Liver (tissue), 9 donors: Measurements from ENCODE around the gene SPATA16. TPM values are rescaled to one million over a fixed set of nuclear protein-coding genes. Genes with fewer than 3 reads are reported as not detected.

Experiments used
- DNase-seq: peaks from one replicate; pipeline ENCODE4 v3.0.0-alpha.2; 2017; ENCODE audit warnings: low spot score
- H3K27ac ChIP-seq, 2 donors: one replicate each; pipeline ENCODE4 v1.7.0; 2013; ENCODE audit warnings: inconsistent platforms in 2 of 2, low read length in 2 of 2, control low read depth in 1 of 2, low read depth in 1 of 2, mild to moderate bottlenecking in 1 of 2
- H3K27me3 ChIP-seq, 4 donors: one replicate each; pipeline versions ENCODE4 v1.6.1 to v1.7.0; 2013; ENCODE audit warnings: low read length in 3 of 4, inconsistent platforms in 1 of 4, mild to moderate bottlenecking in 1 of 4, moderate library complexity in 1 of 4; ENCODE audit not compliant: control insufficient read depth in 4 of 4, insufficient read depth in 4 of 4
- H3K36me3 ChIP-seq, 4 donors: one replicate each; pipeline versions ENCODE4 v1.6.1 to v1.7.0; 2013; ENCODE audit warnings: low read length in 3 of 4, mild to moderate bottlenecking in 3 of 4, low read depth in 1 of 4, moderate library complexity in 1 of 4; ENCODE audit not compliant: control insufficient read depth in 4 of 4, insufficient read depth in 3 of 4
- H3K4me1 ChIP-seq, 4 donors: one replicate each; pipeline versions ENCODE4 v1.6.1 to v1.7.0; 2013; ENCODE audit warnings: low read length in 3 of 4, mild to moderate bottlenecking in 3 of 4, moderate library complexity in 1 of 4; ENCODE audit not compliant: control insufficient read depth in 4 of 4, insufficient read depth in 4 of 4
- H3K4me3 ChIP-seq, 3 donors: one replicate each; pipeline versions ENCODE4 v1.6.1 to v1.7.0; 2013; ENCODE audit warnings: low read length in 3 of 3, control low read depth in 1 of 3, low read depth in 1 of 3, mild to moderate bottlenecking in 1 of 3
- H3K9ac ChIP-seq, 2 donors: one replicate each; pipeline ENCODE4 v1.7.0; 2013; ENCODE audit warnings: low read length in 2 of 2, mild to moderate bottlenecking in 2 of 2, moderate library complexity in 2 of 2, control low read depth in 1 of 2, low read depth in 1 of 2
- H3K9me3 ChIP-seq, 4 donors: one replicate each; pipeline versions ENCODE4 v1.6.1 to v1.7.0; 2013; ENCODE audit warnings: low read length in 3 of 4; ENCODE audit not compliant: control insufficient read depth in 4 of 4
- FOXA1 ChIP-seq: IDR thresholded peaks from 2 replicates; pipeline ENCODE4 v1.6.1; 2016; ENCODE audit warnings: antibody characterized with exemption
- FOXA2 ChIP-seq: IDR thresholded peaks from 2 replicates; pipeline ENCODE4 v1.6.1; 2016; ENCODE audit warnings: antibody characterized with exemption
- GABPA ChIP-seq, 2 donors: IDR thresholded peaks in 1 of 2; conservative IDR thresholded peaks in 1 of 2; 2 replicates each; pipeline ENCODE4 v1.6.1; 2016; ENCODE audit warnings: antibody characterized with exemption in 2 of 2, mild to moderate bottlenecking in 1 of 2, moderate library complexity in 1 of 2
- HNF4G ChIP-seq: IDR thresholded peaks from 2 replicates; pipeline ENCODE4 v1.6.1; 2016; ENCODE audit warnings: antibody characterized with exemption
- JUND ChIP-seq, 2 donors: IDR thresholded peaks; 2 replicates each; pipeline ENCODE4 v1.6.1; 2016; ENCODE audit warnings: antibody characterized with exemption in 2 of 2
- NR2F2 ChIP-seq: IDR thresholded peaks from 2 replicates; pipeline ENCODE4 v1.6.1; 2016; ENCODE audit warnings: antibody characterized with exemption
- RXRA ChIP-seq, 2 donors: IDR thresholded peaks; 2 replicates each; pipeline ENCODE4 v1.6.1; 2017 to 2018; ENCODE audit warnings: antibody characterized with exemption in 2 of 2, mild to moderate bottlenecking in 1 of 2
- SP1 ChIP-seq: IDR thresholded peaks from 2 replicates; pipeline ENCODE4 v1.6.1; 2018; ENCODE audit warnings: antibody characterized with exemption, mild to moderate bottlenecking
- YY1 ChIP-seq: IDR thresholded peaks from 2 replicates; pipeline ENCODE4 v1.6.1; 2016; ENCODE audit warnings: antibody characterized with exemption, mild to moderate bottlenecking
- ZBTB33 ChIP-seq: IDR thresholded peaks from 2 replicates; pipeline ENCODE4 v1.6.1; 2016; ENCODE audit warnings: antibody characterized with exemption
- WGBS: extraction: QIAGEN DNeasy Blood & Tissue Kit; methylation state at CpG from one replicate; pipeline ENCODE4 v1.1.7; 2013; 5-methylcytosine and 5-hydroxymethylcytosine counted together
- polyA plus RNA-seq, 2 donors: library from polyadenylated mRNA; stranded (reverse) in 1 of 2; unstranded in 1 of 2; fragments of 200-250 nt in 1 of 2; fragments of >200 nt in 1 of 2; fragmentation: Nextera tagmentation in 1 of 2; extraction: Ambion mirVana in 1 of 2; gene quantifications; one replicate each; pipeline versions ENCODE4 v1.2.1 to v1.2.3, GENCODE V29; 2013 to 2015
- total RNA-seq, 2 donors: library from RNA; depleted of rRNA; stranded (reverse); fragments of >200 nt; gene quantifications; one replicate each; pipeline ENCODE4 v1.2.3, GENCODE V29; 2014
- TF ChIP-seq, protein P1 (sequence below): IDR thresholded peaks from 2 replicates; pipeline ENCODE4 v1.6.1; 2016; ENCODE audit warnings: antibody characterized with exemption, mild to moderate bottlenecking
- TF ChIP-seq, protein P2 (sequence below): fragments of 150-350 bp; IDR thresholded peaks from 2 replicates; pipeline ENCODE4 v1.5.1; 2017; ENCODE audit warnings: improper control_type of control experiment, low read depth, low read length; ENCODE audit not compliant: missing input control
- TF ChIP-seq, protein P3 (sequence below): IDR thresholded peaks from 2 replicates; pipeline ENCODE4 v1.6.1; 2016; ENCODE audit warnings: antibody characterized with exemption
- donor health status: healthy.
- donor health status: healthy.
- donor health status: healthy.
- donor health status: healthy.
- donor health status: healthy.

Gene SPATA16
- total and polyA plus RNA-seq, 4 donors = not detected

GRCh38 chr3:173004681-173005080, 136.4 kb downstream of the SPATA16 start:
- no peak for DNase-seq
- WGBS = 87% methylated on average over 6 of the region's 6 CpGs

GRCh38 chr3:173003956-173004355, 137.1 kb downstream of the SPATA16 start:
- no peaks in the 10 kb centered on the region for H3K36me3 ChIP-seq
- H3K27ac ChIP-seq = no peak overlapping the region
- 80% methylated on average over 3 of the region's 3 CpGs for WGBS
- no peak overlapping the region for H3K9ac ChIP-seq
- no peaks in the 10 kb centered on the region for H3K9me3 ChIP-seq
- H3K4me1 ChIP-seq = no peaks in the 10 kb centered on the region
- no peak overlapping the region for H3K4me3 ChIP-seq
- DNase-seq = no peak
- no peaks in the 10 kb centered on the region for H3K27me3 ChIP-seq
- TF ChIP-seq, protein P1, sequence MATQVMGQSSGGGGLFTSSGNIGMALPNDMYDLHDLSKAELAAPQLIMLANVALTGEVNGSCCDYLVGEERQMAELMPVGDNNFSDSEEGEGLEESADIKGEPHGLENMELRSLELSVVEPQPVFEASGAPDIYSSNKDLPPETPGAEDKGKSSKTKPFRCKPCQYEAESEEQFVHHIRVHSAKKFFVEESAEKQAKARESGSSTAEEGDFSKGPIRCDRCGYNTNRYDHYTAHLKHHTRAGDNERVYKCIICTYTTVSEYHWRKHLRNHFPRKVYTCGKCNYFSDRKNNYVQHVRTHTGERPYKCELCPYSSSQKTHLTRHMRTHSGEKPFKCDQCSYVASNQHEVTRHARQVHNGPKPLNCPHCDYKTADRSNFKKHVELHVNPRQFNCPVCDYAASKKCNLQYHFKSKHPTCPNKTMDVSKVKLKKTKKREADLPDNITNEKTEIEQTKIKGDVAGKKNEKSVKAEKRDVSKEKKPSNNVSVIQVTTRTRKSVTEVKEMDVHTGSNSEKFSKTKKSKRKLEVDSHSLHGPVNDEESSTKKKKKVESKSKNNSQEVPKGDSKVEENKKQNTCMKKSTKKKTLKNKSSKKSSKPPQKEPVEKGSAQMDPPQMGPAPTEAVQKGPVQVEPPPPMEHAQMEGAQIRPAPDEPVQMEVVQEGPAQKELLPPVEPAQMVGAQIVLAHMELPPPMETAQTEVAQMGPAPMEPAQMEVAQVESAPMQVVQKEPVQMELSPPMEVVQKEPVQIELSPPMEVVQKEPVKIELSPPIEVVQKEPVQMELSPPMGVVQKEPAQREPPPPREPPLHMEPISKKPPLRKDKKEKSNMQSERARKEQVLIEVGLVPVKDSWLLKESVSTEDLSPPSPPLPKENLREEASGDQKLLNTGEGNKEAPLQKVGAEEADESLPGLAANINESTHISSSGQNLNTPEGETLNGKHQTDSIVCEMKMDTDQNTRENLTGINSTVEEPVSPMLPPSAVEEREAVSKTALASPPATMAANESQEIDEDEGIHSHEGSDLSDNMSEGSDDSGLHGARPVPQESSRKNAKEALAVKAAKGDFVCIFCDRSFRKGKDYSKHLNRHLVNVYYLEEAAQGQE = no peak
- TF ChIP-seq SP1 (no peak), FOXA1 (no peak), GABPA (IDR thresholded peaks at IDR 0.05 in 1 of 2, conservative IDR thresholded peaks at IDR 0.05 in 1 of 2) (no peak), NR2F2 (no peak), ZBTB33 (no peak), FOXA2 (no peak), YY1 (no peak), RXRA (IDR thresholded peaks at IDR 0.05) (no peak), JUND (IDR thresholded peaks at IDR 0.05) (no peak), HNF4G (no peak)
- TF ChIP-seq, protein P2, sequence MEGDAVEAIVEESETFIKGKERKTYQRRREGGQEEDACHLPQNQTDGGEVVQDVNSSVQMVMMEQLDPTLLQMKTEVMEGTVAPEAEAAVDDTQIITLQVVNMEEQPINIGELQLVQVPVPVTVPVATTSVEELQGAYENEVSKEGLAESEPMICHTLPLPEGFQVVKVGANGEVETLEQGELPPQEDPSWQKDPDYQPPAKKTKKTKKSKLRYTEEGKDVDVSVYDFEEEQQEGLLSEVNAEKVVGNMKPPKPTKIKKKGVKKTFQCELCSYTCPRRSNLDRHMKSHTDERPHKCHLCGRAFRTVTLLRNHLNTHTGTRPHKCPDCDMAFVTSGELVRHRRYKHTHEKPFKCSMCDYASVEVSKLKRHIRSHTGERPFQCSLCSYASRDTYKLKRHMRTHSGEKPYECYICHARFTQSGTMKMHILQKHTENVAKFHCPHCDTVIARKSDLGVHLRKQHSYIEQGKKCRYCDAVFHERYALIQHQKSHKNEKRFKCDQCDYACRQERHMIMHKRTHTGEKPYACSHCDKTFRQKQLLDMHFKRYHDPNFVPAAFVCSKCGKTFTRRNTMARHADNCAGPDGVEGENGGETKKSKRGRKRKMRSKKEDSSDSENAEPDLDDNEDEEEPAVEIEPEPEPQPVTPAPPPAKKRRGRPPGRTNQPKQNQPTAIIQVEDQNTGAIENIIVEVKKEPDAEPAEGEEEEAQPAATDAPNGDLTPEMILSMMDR = no peak
- TF ChIP-seq, protein P3, sequence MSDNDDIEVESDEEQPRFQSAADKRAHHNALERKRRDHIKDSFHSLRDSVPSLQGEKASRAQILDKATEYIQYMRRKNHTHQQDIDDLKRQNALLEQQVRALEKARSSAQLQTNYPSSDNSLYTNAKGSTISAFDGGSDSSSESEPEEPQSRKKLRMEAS = no peak

More at GRCh38 chr3:173004681-173005080, 136.4 kb downstream of the SPATA16 start:
- Histone ChIP-seq H3K4me1 (no peaks in the 10 kb centered on the region), H3K4me3 (no peak overlapping the region), H3K9me3 (no peaks in the 10 kb centered on the region), H3K27me3 (no peaks in the 10 kb centered on the region), H3K27ac (no peak overlapping the region), H3K9ac (no peak overlapping the region), H3K36me3 (no peaks in the 10 kb centered on the region)
- TF ChIP-seq FOXA1 (no peak), NR2F2 (no peak), SP1 (no peak)
